HEK293 (cell line): Measurements from ENCODE around the gene SP3.

Experiments
- CTCF ChIP-seq: fragments of 450-650 bp; formaldehyde crosslinking; IDR thresholded peaks from 2 replicates; pipeline ENCODE4 v1.5.1; 2016; ENCODE audit warnings: missing biosample characterization, missing genetic modification characterization
- REST ChIP-seq: fragments of 450-650 bp; formaldehyde crosslinking; IDR thresholded peaks from 2 replicates; pipeline ENCODE4 v1.5.1; 2016; ENCODE audit warnings: missing biosample characterization, missing genetic modification characterization
- SCRT2 ChIP-seq: fragments of 450-650 bp; formaldehyde crosslinking; IDR thresholded peaks from 2 replicates; pipeline ENCODE4 v1.5.1; 2016; ENCODE audit warnings: missing biosample characterization, missing genetic modification characterization
- SP2 ChIP-seq: fragments of 450-650 bp; formaldehyde crosslinking; IDR thresholded peaks from 2 replicates; pipeline ENCODE4 v1.5.1; 2016; ENCODE audit warnings: missing biosample characterization, missing genetic modification characterization
- ZNF146 ChIP-seq: fragments of 450-650 bp; formaldehyde crosslinking; IDR thresholded peaks from 2 replicates; pipeline ENCODE4 v1.5.1; 2016; ENCODE audit warnings: missing biosample characterization, missing genetic modification characterization
- ZNF19 ChIP-seq: fragments of 450-650 bp; formaldehyde crosslinking; IDR thresholded peaks from 2 replicates; pipeline ENCODE4; 2016; ENCODE audit warnings: missing biosample characterization, missing genetic modification characterization, low read depth
- ZNF580 ChIP-seq: fragments of 450-650 bp; formaldehyde crosslinking; IDR thresholded peaks from 2 replicates; pipeline ENCODE4 v1.5.1; 2016; ENCODE audit warnings: missing biosample characterization, missing genetic modification characterization
- ZNF639 ChIP-seq: fragments of 450-650 bp; formaldehyde crosslinking; IDR thresholded peaks from 2 replicates; pipeline ENCODE4 v1.5.1; 2016; ENCODE audit warnings: missing biosample characterization, missing genetic modification characterization

GRCh38 chr2:173963323-173963816 lies 1.8 kb downstream of the SP3 start:
- TF ChIP-seq CTCF (tag by site-specific recombination) (peak; percentile 15; the same call in 1 of the 2 replicates), ZNF639 (tag by site-specific recombination) (no peak), REST (tag by site-specific recombination) (no peak), ZNF19 (no peak), SCRT2 (tag by site-specific recombination) (no peak), ZNF146 (no peak), ZNF580 (no peak), SP2 (no peak)
